Activated naive CD8-positive, alpha-beta T cell treated with anti-CD3 and anti-CD28 coated beads, Interleukin-2, amount 10 ng/mL, durations not matched to agents 7 days and 5 days (primary cell): ENCODE results near the gene ARHGAP27. TPM values are rescaled to one million over a fixed set of nuclear protein-coding genes. Genes with fewer than 3 reads are reported as not detected.
A peak's percentile ranks its signal among the peaks of the same experiment; 100 is the strongest.
"Not testable (repeated sequence)": the region's sequence is repeated elsewhere in the genome, so short reads cannot be mapped to it uniquely, and the experiment has no call there.

Experiments
- ATAC-seq: fragments of 150-1000 bp; cut with Tn5 transposase; one replicate; pipeline ENCODE4 v1.10.0; 2021; ENCODE audit warnings: low read depth, moderate library complexity
- POLR2A ChIA-PET: fragments of 350-600 bp; sonication (Branson Sonifier 250); formaldehyde crosslinking; loops from one replicate; lab custom pipeline; 2021; ENCODE audit warnings: antibody characterized with exemption; lab: Charles Lee
- DNase-seq: peaks from one replicate; pipeline ENCODE4 v3.0.0; 2021
- H3K27ac Mint-ChIP-seq: one replicate; pipeline ENCODE4 v1.8.0; 2022; ENCODE audit warnings: mild to moderate bottlenecking, mixed read lengths
- H3K27me3 Mint-ChIP-seq: one replicate; pipeline ENCODE4 v1.8.0; 2022; ENCODE audit warnings: mild to moderate bottlenecking, moderate library complexity, mixed read lengths
- H3K36me3 Mint-ChIP-seq: one replicate; pipeline ENCODE4 v1.8.0; 2021; ENCODE audit warnings: mild to moderate bottlenecking, mixed read lengths
- H3K4me1 Mint-ChIP-seq: one replicate; pipeline ENCODE4 v1.8.0; 2021; ENCODE audit warnings: mixed read lengths
- H3K4me3 Mint-ChIP-seq: one replicate; pipeline ENCODE4 v1.8.0; 2022; ENCODE audit warnings: mild to moderate bottlenecking, moderate library complexity, mixed read lengths
- H3K9me3 Mint-ChIP-seq: one replicate; pipeline ENCODE4 v1.8.0; 2021; ENCODE audit warnings: mixed read lengths
- total RNA-seq, 2 experiments: library from RNA; stranded (reverse); gene quantifications; one replicate each; pipeline ENCODE4 v1.2.3, GENCODE V29; 2021

ARHGAP27 gene
- total RNA-seq, 2 experiments from 2014 or later: 99.8 to 114 TPM

DNA sequence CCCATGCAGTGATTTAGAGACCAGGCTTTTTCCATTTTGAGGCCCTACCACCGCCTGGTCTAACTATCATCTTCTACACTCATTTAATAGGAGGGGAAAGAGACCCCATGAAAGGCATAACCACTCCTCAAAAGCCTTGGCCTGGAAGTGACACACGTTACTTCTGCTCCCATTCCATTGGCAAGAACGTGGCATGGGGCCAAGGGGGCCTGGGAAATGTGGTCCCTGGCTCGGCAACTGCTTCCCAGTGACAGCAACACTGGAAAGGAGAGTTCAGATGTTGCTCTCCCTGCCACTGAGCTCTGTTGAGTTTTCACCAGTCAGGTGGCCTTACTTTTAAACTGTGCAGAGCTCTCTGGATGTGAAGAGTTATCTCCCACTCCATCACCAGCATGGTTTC lies 70.7 kb downstream of the ARHGAP27 start:
- ATAC-seq (no peak), DNase-seq (no peak)
- no peaks in the 10 kb centered on the region for H3K36me3 Mint-ChIP-seq
- H3K27me3 Mint-ChIP-seq: peaks cover 26% of the 10 kb centered on the region
- POLR2A ChIA-PET: no interaction called here
- H3K4me1 Mint-ChIP-seq: no peaks in the 10 kb centered on the region
- H3K4me3 Mint-ChIP-seq: no peak overlapping the region
- H3K27ac Mint-ChIP-seq: no peak overlapping the region
- H3K9me3 Mint-ChIP-seq: no peaks in the 10 kb centered on the region

DNA sequence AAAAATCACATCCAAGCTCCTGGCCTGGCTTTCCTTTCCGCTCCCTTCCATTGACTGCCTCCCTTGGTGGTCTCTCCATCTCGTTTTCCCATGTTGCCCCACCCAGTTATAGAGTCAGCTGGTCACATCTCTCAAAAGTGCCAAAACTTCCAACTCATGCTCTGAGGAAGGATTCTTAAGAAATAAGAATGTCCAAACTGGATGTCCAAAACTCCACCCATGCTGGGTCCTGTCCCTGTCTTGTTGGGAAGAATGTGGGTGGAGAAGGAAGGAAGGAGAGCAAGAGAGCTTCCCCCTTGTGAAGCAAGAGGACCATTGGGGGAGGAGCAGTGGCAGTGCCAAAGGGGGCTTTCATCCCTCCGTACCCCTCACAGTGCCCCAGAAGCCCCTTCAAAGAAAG lies 71.2 kb downstream of the ARHGAP27 start:
- H3K27ac Mint-ChIP-seq: no peak overlapping the region

DNA sequence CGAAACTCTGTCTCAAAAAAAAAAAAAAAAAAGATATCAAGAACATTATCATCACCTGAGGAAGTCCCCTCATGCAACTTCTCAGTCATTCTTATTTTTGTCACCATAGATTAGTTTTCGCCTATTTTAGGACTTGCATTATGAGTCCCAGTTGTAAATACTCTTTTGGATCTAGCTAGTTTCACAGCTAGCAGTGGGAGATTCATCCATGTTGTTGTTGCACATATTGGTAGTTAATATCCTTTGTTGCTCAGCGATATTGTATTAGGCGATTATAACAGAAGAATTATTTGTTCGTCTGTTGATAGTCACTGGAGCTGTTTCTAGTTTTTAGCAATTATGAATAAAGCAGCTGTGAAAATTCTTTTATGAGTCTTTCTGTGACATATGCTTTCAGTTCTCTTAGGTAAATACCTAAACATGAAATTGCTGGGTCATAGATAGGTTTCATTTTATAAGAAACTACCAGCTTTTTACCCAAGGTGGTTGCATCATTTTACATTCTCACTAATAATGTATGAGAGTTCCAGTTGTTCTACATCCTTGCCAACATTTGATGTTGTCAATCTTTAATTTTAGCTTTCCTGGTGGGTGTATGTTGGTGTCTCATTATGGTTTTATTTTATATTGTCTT lies 75.2 kb downstream of the ARHGAP27 start:
- Mint-ChIP-seq H3K9me3 (peaks cover 5% of the 10 kb centered on the region), H3K27me3 (peaks cover 22% of the 10 kb centered on the region), H3K4me3 (no peak overlapping the region), H3K4me1 (peaks cover 5% of the 10 kb centered on the region), H3K36me3 (peaks cover 4% of the 10 kb centered on the region), H3K27ac (no peak overlapping the region)
- no peak for ATAC-seq
- no peak for DNase-seq
- POLR2A ChIA-PET: interaction anchor here (0.7 kb wide), 1 partner anchor 13 kb away, joined by 6 read pairs; no protein-coding TSS in a partner anchor

More for the DNA sequence above, 71.2 kb downstream of the ARHGAP27 start:
- ATAC-seq (no peak), DNase-seq (no peak)
- H3K4me1 Mint-ChIP-seq: no peaks in the 10 kb centered on the region
- H3K9me3 Mint-ChIP-seq: no peaks in the 10 kb centered on the region
- no peak overlapping the region for H3K4me3 Mint-ChIP-seq
- H3K27me3 Mint-ChIP-seq: peaks cover 26% of the 10 kb centered on the region
- POLR2A ChIA-PET: no interaction called here
- H3K36me3 Mint-ChIP-seq: no peaks in the 10 kb centered on the region

DNA sequence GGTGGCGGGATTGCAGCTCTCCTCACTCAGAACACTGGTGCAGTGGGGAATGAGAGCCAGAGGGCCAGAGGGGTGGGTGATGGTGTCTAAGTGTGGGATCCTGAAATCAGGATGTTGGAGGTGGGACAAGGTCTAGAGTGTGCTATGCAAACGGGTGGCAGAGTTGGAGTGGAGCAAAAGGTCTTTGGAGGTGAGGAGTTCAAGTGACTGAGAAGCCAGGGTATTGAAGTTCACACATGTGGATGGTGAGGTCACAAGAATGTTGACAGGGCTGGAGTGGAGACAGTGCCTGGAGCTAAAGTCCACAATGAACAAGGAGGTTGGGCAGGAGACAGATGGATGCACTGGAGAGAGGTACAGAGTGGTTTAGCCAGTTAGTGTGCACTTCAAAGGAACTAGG lies 77.6 kb downstream of the ARHGAP27 start:
- ATAC-seq (no peak), DNase-seq (no peak)
- peaks cover 6% of the 10 kb centered on the region for H3K36me3 Mint-ChIP-seq
- H3K4me1 Mint-ChIP-seq: peaks cover 7% of the 10 kb centered on the region
- POLR2A ChIA-PET: no interaction called here
- H3K27me3 Mint-ChIP-seq: peaks cover 26% of the 10 kb centered on the region
- H3K9me3 Mint-ChIP-seq: peaks cover 10% of the 10 kb centered on the region
- no peak overlapping the region for H3K4me3 Mint-ChIP-seq
- H3K27ac Mint-ChIP-seq: no peak overlapping the region

DNA sequence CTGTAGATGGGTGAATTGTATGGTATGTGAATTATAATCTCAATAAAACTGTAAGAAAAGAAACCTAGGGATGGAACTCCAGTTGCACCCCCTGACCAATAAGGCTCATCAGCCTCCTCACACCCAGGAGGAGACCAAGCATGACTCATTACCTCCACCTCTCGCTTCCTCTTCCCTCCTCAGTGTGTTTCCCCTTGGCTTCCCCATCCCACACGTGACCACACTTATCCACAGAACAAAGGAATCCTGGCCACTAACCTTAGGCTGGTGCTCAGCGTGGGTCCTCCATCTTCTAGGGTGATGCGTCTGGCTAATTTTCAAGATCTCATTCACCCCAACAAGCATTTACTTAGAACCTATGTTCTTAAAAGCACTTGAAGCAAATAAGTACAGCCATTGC lies 79.6 kb downstream of the ARHGAP27 start:
- no peak overlapping the region for H3K27ac Mint-ChIP-seq
- peaks cover 25% of the 10 kb centered on the region for H3K27me3 Mint-ChIP-seq
- peak overlapping the region; percentile 50 for H3K4me3 Mint-ChIP-seq
- peaks cover 6% of the 10 kb centered on the region for H3K36me3 Mint-ChIP-seq
- H3K9me3 Mint-ChIP-seq: peaks cover 10% of the 10 kb centered on the region
- H3K4me1 Mint-ChIP-seq: peaks cover 7% of the 10 kb centered on the region
- DNase-seq: no peak
- ATAC-seq: no peak
- POLR2A ChIA-PET: no interaction called here

DNA sequence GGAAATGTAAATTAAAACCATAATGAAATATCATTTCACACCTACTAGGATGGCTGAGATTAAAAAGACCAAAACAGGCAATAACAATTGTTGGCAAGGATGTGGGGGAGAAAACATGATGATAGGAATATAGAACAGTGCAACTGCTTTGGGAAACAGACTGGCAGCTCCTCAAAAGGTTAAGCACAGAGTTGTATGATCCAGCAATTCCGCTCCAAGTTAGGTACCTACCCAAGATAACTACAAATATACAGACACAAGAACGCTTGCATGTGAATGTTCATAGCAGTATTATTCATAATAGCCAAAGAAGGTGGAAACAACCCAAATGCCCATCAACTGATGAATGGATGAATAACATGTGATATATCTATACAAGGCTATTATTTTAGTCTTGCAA lies 80.8 kb downstream of the ARHGAP27 start:
- H3K9me3 Mint-ChIP-seq: peaks cover 10% of the 10 kb centered on the region

DNA sequence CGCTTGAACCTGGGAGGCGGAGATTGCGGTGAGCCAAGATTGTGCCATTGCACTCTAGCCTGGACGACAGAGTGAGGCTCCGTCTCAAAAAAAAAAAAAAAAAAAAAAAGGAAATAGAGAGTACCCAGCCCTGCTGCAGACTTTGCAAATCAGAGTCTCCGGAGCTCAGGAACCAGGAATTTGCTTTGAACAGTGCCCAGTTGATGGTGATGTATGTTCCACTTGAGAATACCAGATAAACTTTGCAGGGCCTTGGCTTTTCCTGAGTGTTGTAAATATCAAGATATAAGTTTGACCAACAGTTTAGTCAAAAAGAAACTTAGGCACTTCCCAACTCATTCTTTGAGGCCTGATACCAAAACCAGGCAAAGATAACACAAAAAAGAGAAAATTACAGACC lies 85.2 kb downstream of the ARHGAP27 start:
- peaks cover 15% of the 10 kb centered on the region for H3K27me3 Mint-ChIP-seq

More for the DNA sequence above, 80.8 kb downstream of the ARHGAP27 start:
- H3K4me1 Mint-ChIP-seq: peaks cover 7% of the 10 kb centered on the region
- no peak overlapping the region for H3K4me3 Mint-ChIP-seq
- POLR2A ChIA-PET: interaction anchor here (0.6 kb wide), 1 partner anchor 1141 kb away, joined by 4 read pairs; no protein-coding TSS in a partner anchor
- no peak overlapping the region for H3K27ac Mint-ChIP-seq
- peaks cover 6% of the 10 kb centered on the region for H3K36me3 Mint-ChIP-seq
- DNase-seq: no peak
- no peak for ATAC-seq
- peaks cover 26% of the 10 kb centered on the region for H3K27me3 Mint-ChIP-seq

DNA sequence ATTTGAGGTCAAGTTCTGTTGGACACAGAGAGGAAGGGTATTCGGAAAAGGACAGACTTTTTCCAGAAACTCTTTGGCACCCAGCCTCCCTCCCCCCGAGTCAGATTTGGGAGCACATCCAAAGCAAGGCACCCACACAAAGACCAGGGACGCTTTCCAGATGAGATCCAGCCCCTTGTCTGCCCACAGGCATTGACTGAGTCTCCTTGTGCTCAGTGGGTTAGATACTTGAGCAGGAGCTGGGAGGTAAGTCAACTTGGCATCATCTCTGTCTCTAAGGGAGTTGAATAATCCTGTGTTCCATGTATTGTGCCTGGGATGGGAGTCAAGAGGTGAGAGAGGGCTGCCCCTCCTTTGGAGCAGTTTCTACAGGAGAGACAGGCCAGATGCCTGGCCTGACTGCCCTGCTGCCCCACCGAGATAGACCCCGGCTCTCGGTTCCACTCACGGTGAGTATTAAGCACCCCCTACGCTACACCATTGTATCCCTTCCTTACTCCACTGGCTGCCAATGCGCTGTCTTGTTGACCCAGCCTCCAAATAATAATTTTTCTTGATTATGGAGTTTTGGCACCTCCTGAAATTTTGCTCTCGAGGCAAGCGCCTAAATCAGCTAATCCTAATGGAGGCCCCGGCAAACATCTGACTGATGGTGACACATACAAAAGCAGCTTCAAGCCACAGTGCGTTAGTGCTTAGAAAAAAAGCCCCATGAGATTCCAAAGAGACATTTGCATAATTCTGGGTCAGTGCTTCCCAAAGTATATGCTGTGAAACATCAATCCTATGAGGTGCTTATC lies 86.3 kb downstream of the ARHGAP27 start:
- peaks cover 5% of the 10 kb centered on the region for H3K9me3 Mint-ChIP-seq
- H3K27me3 Mint-ChIP-seq: peaks cover 14% of the 10 kb centered on the region
- DNase-seq (no peak), ATAC-seq (no peak)
- no peak overlapping the region for H3K27ac Mint-ChIP-seq
- POLR2A ChIA-PET: no interaction called here
- no peak overlapping the region for H3K4me3 Mint-ChIP-seq
- no peaks in the 10 kb centered on the region for H3K36me3 Mint-ChIP-seq
- H3K4me1 Mint-ChIP-seq: peaks cover 3% of the 10 kb centered on the region

More for the DNA sequence above, 85.2 kb downstream of the ARHGAP27 start:
- DNase-seq (no peak), ATAC-seq (no peak)
- Mint-ChIP-seq H3K36me3 (peaks cover 2% of the 10 kb centered on the region), H3K9me3 (peaks cover 5% of the 10 kb centered on the region), H3K27ac (no peak overlapping the region), H3K4me3 (no peak overlapping the region), H3K4me1 (peaks cover 5% of the 10 kb centered on the region)
- POLR2A ChIA-PET: interaction anchor here (0.6 to 0.7 kb wide), 2 partner anchors 43 to 78 kb away, joined by 4 to 6 read pairs; no protein-coding TSS in a partner anchor

DNA sequence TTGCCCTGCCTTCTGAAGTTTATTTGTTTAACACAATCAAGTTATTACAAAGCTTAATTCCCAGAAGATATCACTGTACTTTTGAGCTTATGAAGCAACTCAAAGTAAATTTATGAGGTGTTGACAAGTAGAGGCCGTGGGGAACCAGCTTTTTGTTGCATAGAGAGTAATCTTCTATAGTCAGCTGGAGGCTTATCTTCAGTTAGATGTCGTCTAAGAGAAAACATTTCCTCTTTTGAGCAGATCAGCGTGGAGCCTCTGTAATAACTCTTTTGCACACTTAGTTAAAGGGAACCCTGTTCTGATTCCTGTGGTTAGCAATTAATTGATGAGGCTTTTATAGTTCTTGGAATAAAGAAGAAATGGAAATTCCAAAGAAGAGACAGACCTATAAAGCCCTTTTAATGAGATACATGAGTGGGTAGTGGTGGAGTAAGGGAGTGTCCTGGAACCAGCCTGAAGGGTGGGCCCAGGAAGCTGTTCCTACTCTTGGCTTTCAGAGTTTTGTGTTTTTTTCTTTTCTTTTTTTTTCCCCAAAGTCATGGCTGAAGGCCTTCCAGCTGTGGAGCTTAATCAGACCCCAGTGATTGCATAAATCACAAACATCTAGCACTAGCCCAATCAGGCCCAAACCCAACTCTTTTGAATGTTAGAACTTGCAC lies 87.0 kb downstream of the ARHGAP27 start:
- POLR2A ChIA-PET: interaction anchor here (0.6 kb wide), 1 partner anchor 146 kb away, joined by 3 read pairs; no protein-coding TSS in a partner anchor
- no peak for ATAC-seq
- Mint-ChIP-seq H3K9me3 (no peaks in the 10 kb centered on the region), H3K4me1 (peaks cover 3% of the 10 kb centered on the region), H3K36me3 (no peaks in the 10 kb centered on the region), H3K27me3 (peaks cover 9% of the 10 kb centered on the region), H3K27ac (no peak overlapping the region), H3K4me3 (no peak overlapping the region)
- no peak for DNase-seq

DNA sequence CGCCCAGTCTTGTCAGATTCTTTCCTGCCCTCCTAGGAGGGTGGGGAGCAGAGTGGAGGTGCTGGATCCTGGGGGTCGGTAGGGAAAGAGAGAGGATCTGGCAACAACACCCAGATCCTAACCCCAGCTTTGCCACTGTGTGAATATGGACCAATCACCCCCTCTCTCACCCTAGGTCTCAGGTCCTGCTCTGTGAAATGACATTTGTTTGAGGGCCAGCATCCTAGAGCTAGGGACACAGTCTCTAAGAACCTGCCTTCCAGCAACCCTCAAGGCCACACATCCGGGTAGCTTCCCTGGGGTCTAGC lies 87.5 kb downstream of the ARHGAP27 start:
- no peaks in the 10 kb centered on the region for H3K36me3 Mint-ChIP-seq
- peaks cover 7% of the 10 kb centered on the region for H3K27me3 Mint-ChIP-seq
- no peaks in the 10 kb centered on the region for H3K9me3 Mint-ChIP-seq
- no peak for ATAC-seq
- no peak overlapping the region for H3K27ac Mint-ChIP-seq
- H3K4me1 Mint-ChIP-seq: peaks cover 3% of the 10 kb centered on the region
- no peak for DNase-seq
- POLR2A ChIA-PET: interaction anchor here (0.6 kb wide), 1 partner anchor 146 kb away, joined by 3 read pairs; no protein-coding TSS in a partner anchor
- no peak overlapping the region for H3K4me3 Mint-ChIP-seq

DNA sequence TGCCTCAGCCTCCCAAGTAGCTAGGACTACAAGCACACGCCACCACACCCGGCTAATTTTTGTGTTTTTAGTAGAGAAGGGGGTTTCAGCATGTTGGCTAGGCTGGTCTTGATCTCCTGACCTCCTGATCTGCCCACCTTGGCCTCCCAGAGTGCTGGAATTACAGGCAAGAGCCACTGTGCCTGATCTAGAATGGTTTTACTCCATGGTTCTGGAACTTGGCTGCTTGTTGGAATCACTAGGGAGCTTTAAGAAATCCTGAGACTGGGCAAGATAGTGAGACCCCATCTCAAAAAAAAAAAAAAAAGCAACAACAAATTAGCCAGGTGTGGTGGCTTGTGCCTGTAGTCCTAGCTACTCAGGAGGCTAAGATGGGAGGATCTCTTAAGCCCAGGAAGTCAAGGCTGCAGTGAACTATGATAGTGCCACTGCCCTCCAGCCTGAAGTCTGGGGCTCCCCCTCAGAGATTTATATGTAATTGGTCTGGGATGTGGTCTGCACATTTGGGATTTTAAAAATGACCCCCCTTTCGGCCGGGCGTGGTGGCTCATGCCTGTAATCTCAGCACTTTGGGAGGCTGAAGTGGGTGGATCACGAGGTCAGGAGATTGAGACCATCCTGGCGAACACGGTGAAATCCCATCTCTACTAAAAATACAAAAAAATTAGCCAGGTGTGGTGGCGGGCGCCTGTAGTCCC lies 88.6 kb downstream of the ARHGAP27 start:
- H3K4me3 Mint-ChIP-seq, H3K27me3 Mint-ChIP-seq, DNase-seq, H3K4me1 Mint-ChIP-seq, ATAC-seq, H3K9me3 Mint-ChIP-seq, POLR2A ChIA-PET, H3K27ac Mint-ChIP-seq, H3K36me3 Mint-ChIP-seq: not testable (repeated sequence)
